NCI-H2107 treated with DMSO at 0.1 percent for 48 hours (cell line): ENCODE measurements around the gene SEC61G.

Experiments used
- DNase-seq: peaks from one replicate; lab custom pipeline; 2025; ENCODE audit not compliant: unreplicated experiment; lab: John Stamatoyannopoulos, UW

Gene SEC61G

GRCh38 chr7:54758702-54759592 is at the start of gene SEC61G:
Gene SEC61G (minus strand): TSS chr7:54759211. CDS start chr7:54757588, 1,623 bp downstream.
- peak; percentile 93 for DNase-seq

DNA sequence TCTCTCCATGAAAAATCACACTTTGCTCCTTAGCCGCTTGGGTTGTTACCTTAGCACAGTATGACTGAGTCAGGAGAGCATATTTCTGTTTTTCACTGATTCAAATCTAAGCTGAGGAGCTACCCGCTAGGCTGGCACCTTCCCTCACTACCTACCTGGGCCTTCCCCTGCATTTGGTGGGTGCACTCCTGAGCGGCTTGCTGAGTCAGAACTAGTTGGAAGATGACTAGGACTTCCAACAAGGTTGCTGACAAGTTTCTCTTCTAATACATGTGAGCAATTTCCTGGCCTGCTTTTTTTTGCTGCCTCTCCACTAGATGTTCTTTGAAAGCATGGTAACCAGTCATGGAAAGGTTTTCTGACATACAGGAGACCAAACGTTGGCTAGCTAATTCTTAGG is 43.8 kb upstream of the SEC61G start:
- DNase-seq: no peak

DNA sequence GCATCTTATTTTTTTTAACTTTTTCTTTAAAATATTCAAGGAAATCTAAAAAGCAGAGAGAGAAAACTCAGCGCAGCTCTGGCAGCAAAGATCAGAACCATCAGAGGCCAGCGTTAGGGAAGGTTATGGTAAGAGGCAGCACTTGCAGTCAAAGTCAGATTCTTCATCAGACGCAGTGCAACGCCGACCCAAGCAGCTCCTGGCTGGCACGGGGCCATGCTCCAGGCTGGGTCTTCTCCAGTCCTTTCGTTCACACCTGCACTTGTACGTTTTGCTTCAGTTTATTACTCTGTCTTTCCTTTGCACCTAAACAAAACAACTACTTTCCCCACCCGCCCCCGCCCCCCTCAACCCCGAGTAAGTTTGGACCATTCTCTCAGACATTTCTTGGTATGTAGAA is 43.1 kb upstream of the SEC61G start:
- no peak for DNase-seq

DNA sequence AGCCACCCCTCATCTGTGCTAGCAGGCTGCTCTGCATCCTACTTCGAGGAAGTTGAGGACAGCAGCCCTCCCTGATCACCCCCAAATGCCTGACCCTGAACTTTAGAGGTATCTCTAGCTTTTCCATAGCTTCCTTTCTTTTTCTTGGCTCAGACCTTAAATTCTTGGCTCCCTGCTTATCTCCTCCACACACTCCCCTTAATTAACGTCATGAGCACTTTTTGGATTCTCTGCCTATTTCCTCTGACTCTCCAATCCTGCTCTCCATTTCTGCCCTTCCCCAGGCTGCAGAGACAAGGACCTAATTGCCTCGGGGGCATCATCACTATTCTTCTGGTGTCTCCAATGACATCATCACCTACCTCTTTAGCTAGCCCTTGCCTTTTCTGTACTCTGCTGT is 40.8 kb upstream of the SEC61G start:
- DNase-seq: no peak

- no peak for DNase-seq
These were observed 39.5 kb upstream of the SEC61G start for GRCh38 chr7:54798530-54798929.

GRCh38 chr7:54796853-54797252 is 37.8 kb upstream of the SEC61G start:
- DNase-seq: no peak

GRCh38 chr7:54796150-54796549 is 37.1 kb upstream of the SEC61G start:
- peak; percentile 64 for DNase-seq

- DNase-seq: no peak
These were observed 33.4 kb upstream of the SEC61G start for GRCh38 chr7:54792383-54792782.

DNA sequence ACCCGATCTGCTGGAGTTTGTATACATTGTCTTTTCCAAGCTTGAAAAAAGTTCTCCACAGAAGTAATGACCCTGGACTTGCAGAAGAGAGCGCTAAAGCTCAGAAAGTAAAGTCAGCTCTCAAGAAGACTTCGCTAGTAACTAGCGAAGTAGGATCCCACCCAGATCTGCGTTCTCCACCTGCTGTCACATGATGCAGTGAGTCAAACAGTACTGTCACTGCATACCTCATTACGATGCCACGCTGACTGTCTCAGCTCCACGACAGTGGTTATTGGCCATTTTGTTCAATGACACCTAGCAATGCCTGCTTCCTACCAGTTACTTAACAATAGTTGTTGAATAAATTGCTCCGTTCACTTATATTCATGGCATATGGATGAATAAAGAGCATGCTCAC is 29.7 kb upstream of the SEC61G start:
- peak; percentile 83 for DNase-seq

- no peak for DNase-seq
These were observed 26.2 kb upstream of the SEC61G start for GRCh38 chr7:54785261-54785660.

- DNase-seq: no peak
These were observed 24.9 kb upstream of the SEC61G start for GRCh38 chr7:54783952-54784351.

GRCh38 chr7:54782829-54783228 is 23.8 kb upstream of the SEC61G start:
- no peak for DNase-seq

- DNase-seq: no peak
These were observed 23.3 kb upstream of the SEC61G start for GRCh38 chr7:54782314-54782713.

DNA sequence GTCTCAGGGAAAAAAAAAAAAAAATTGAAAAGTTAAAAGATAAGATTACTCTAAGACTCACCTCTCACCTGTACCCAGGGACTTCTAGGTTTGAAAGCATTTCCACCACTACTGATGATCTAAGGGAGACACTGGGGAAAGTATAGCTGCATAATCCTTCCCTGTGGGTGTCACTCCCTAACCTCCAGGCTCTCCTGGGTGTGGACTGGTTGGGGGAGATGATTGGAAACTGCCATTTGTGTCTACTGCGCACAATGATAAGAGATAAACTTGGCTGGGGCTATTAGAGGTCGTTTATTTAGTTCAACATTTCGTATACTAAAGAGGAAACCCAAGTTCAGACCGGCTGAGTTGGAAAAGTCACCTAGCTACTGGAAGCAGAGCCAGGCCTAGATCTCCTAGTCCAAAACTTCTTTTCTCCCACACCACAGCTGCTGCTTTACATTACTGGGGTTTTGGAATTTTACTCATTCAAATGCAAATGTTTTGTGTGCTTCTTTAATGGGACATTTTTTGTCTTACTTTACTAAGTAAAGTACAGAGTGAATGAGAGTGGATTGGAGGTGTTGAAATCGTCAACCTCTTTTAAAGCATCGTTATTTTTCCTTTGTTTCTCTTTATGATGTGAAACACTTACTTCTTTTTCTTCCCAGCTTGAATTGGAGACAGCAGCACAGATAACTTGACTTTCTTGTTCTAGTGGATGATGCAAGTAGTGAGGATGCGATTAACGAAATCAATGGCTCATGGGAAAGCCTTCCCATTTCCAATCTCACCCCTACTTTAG is 22.3 kb upstream of the SEC61G start:
- DNase-seq: no peak

- no peak for DNase-seq
These were observed 21.5 kb upstream of the SEC61G start for GRCh38 chr7:54780490-54780889.

DNA sequence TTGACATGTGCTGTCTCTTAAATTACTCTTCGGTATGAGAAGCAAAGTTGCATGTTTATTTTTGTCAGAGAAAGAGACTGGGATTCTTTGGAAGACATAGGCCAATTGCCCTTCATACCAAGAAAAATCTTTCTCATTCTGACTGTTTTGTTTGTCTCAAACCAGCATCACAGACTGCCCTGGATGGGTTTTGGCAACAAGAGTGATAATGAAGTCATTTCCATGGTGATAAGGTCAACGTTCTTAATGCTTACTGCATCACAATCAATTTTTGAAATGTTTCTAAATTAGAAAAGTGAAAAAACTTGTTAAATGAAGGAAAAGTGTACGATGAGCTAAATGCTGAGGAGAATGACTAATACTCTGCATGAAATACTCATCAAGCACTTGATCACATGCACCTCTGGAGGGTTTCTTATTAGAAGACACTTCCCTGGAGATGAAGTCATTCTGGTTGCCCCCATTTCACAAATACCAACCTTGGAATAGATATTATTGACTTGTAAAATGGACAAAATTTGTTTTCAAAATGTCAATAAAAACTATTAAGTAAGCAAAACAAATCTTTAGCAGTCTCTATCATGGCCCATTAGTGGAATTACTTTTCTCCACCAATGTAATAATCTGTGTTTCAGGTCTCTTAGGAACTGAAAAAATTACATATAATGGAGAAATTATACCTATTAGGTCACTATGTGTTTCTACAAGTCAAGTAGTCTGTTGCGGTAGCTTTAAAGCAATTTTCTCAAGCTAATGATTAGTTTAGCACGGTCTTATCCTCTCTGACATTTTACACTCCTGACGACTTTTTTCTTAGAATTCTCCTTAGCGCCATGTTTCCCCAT is 19.9 kb upstream of the SEC61G start:
- DNase-seq: no peak

DNA sequence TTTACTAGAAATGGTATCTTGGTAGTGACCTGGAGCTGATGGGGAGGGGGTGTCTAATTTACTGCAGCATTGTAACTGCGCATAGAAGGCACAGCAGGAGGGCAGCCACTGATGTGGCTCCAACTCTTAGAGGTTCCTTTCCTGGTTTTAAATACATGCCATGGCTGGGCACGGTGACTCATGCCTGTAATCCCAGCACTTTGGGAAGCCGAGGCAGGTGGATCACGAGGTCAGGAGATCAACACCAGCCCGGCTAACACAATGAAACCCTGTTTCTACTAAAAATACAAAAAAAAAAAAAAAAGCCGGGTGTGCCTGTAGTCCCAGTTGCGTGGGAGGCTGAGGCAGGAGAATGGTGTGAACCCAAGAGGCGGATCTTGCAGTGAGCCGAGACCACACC is 19.2 kb upstream of the SEC61G start:
- no peak for DNase-seq

DNA sequence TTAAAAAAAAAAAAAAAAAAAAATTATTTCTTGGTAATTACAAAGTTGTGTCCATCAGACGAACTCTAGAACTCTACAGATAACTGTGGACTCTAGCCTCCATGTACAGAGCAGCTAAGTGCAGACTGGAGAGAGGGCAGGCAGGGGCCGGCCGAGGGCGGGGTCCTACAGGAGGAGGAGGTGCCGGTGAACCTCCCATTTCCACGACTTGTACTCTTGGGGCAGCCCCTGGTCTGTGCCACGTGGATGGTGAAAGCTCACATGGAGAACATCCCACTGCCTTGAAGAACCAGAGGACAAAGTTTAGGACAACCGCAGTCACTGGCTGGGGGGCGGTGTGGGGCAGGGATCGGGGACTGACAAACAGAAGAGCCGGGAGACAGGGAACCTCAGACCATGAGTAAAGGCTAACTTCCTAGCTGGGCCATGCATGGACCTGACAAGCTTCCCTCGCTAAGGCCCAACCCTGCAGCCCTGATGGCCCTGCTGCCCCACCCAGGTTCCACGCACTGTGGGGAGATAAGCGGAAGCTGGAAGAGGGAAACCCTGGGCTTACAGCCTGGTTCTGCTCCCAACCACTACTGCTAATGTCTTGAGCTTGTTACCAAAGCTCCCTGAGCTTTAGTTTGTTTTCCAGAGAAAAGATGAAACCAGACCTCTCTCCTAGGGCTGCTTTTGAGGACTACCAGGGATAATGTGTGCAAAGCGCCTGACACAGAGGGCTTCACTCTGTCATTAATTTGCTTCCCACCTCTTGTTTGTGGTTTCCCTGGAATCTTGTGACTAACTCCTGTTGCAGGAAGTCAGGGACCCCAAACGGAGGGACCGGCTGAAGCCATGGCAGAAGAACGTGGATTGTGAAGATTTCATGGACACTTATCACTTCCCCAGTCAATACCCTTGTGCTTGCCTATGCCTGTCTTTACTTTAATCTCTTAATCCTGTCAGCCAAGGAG is 16.1 kb upstream of the SEC61G start:
- DNase-seq: no peak

GRCh38 chr7:54773472-54774399 is 14.7 kb upstream of the SEC61G start:
- DNase-seq: peak; percentile 88
